ENCODE data around the gene PGF.
A peak's percentile ranks its signal among the peaks of the same experiment; 100 is the strongest.

Gene PGF

GRCh38 chr14:74979442-74980397 is 24.3 kb upstream of the PGF start:
- ChIA-PET POLR2A (interaction anchor here (0.7 to 2.3 kb wide), 6 partner anchors 9 to 26 kb away, joined by 3 to 8 read pairs (median 4); partner anchors contain the start of gene EIF2B2), CTCF (interaction anchor here (0.8 to 1.9 kb wide), 3 partner anchors 15 to 45 kb away, joined by 3 to 13 read pairs (median 3); no protein-coding TSS in a partner anchor)
- TF ChIP-seq BHLHE40 (IDR thresholded peaks at IDR 0.05; ENCODE audit: borderline replicate concordance) (no peak), LEF1 (IDR thresholded peaks at IDR 0.05; ENCODE audit: borderline replicate concordance) (no peak), SUZ12 (IDR thresholded peaks at IDR 0.05) (no peak), CTBP1 (IDR thresholded peaks at IDR 0.05; ENCODE audit: borderline replicate concordance) (no peak), NFRKB (IDR thresholded peaks at IDR 0.05) (no peak), FOXA1 (IDR thresholded peaks at IDR 0.05) (no peak), TARDBP (IDR thresholded peaks at IDR 0.05) (no peak), SP1 (IDR thresholded peaks at IDR 0.05) (no peak), ARNT (IDR thresholded peaks at IDR 0.05) (no peak), L3MBTL2 (conservative IDR thresholded peaks at IDR 0.05) (no peak), ZNF384 (IDR thresholded peaks at IDR 0.05) (no peak), FOXM1 (IDR thresholded peaks at IDR 0.05; ENCODE audit: borderline replicate concordance) (no peak)
- TF ChIP-seq, protein P1, sequence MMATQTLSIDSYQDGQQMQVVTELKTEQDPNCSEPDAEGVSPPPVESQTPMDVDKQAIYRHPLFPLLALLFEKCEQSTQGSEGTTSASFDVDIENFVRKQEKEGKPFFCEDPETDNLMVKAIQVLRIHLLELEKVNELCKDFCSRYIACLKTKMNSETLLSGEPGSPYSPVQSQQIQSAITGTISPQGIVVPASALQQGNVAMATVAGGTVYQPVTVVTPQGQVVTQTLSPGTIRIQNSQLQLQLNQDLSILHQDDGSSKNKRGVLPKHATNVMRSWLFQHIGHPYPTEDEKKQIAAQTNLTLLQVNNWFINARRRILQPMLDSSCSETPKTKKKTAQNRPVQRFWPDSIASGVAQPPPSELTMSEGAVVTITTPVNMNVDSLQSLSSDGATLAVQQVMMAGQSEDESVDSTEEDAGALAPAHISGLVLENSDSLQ (IDR thresholded peaks at IDR 0.05): no peak
- peak; percentile 27 for DNase-seq (ENCODE audit: extremely low spot score)

DNA sequence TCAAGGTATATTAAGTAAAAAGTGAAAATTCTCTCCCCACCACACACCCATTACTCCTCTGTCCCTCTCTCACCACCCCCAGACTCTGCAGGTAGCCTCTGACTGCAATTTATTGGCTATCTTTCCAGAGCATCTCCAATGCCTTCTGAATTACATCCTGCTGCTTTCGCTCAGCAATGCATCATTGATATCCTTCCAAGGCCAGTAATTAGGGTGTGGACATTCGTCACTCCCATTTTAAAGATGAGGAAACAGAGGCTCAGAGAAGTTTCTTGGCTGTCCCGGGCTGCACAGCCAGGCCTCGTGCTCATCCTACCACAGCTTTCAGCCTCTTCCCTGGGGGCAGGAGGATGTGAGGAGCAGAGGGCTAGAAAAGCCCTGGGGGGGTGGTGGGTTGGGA is 23.6 kb upstream of the PGF start:
- no peak for TF ChIP-seq FOXM1 (IDR thresholded peaks at IDR 0.05; ENCODE audit: borderline replicate concordance)
- TF ChIP-seq L3MBTL2 (conservative IDR thresholded peaks at IDR 0.05): no peak
- TF ChIP-seq SUZ12 (IDR thresholded peaks at IDR 0.05): no peak
- TF ChIP-seq ARNT (IDR thresholded peaks at IDR 0.05): no peak
- TF ChIP-seq BHLHE40 (IDR thresholded peaks at IDR 0.05; ENCODE audit: borderline replicate concordance): no peak
- no peak for TF ChIP-seq LEF1 (IDR thresholded peaks at IDR 0.05; ENCODE audit: borderline replicate concordance)
- TF ChIP-seq FOXK2 (IDR thresholded peaks at IDR 0.05): no peak
- TF ChIP-seq HDGF (IDR thresholded peaks at IDR 0.05; ENCODE audit: borderline replicate concordance): no peak
- DNase-seq (ENCODE audit: extremely low spot score): no peak
- ChIA-PET CTCF (interaction anchor here (0.9 to 1.9 kb wide), 2 partner anchors 34 to 118 kb away, joined by 3 to 13 read pairs; no protein-coding TSS in a partner anchor), POLR2A (interaction anchor here (0.7 to 2.3 kb wide), 4 partner anchors 12 to 25 kb away, joined by 3 to 6 read pairs (median 4); partner anchors contain the start of gene PGF)

GRCh38 chr14:74978416-74978947 is 23.1 kb upstream of the PGF start:
- CTCF ChIA-PET: interaction anchor here (0.9 to 1.9 kb wide), 3 partner anchors 32 to 117 kb away, joined by 3 to 13 read pairs (median 3); no protein-coding TSS in a partner anchor
- TF ChIP-seq FOXM1 (IDR thresholded peaks at IDR 0.05; ENCODE audit: borderline replicate concordance) (no peak), CTBP1 (IDR thresholded peaks at IDR 0.05; ENCODE audit: borderline replicate concordance) (no peak), TARDBP (IDR thresholded peaks at IDR 0.05) (no peak), BHLHE40 (IDR thresholded peaks at IDR 0.05; ENCODE audit: borderline replicate concordance) (no peak), NFRKB (IDR thresholded peaks at IDR 0.05) (no peak), L3MBTL2 (conservative IDR thresholded peaks at IDR 0.05) (no peak), ARNT (IDR thresholded peaks at IDR 0.05) (no peak), HDGF (IDR thresholded peaks at IDR 0.05; ENCODE audit: borderline replicate concordance) (no peak), ELF4 (IDR thresholded peaks at IDR 0.05) (no peak), FOXA1 (IDR thresholded peaks at IDR 0.05) (no peak), SUZ12 (IDR thresholded peaks at IDR 0.05) (no peak), LEF1 (IDR thresholded peaks at IDR 0.05; ENCODE audit: borderline replicate concordance) (no peak), FOXK2 (IDR thresholded peaks at IDR 0.05) (no peak), ZNF384 (IDR thresholded peaks at IDR 0.05) (no peak), SP1 (IDR thresholded peaks at IDR 0.05) (no peak)
- TF ChIP-seq, protein P1 (IDR thresholded peaks at IDR 0.05): no peak
- peak; percentile 26 for DNase-seq (ENCODE audit: extremely low spot score)
- POLR2A ChIA-PET: interaction anchor here (0.7 to 2.3 kb wide), 5 partner anchors 11 to 91 kb away, joined by 3 to 6 read pairs (median 3); partner anchors contain the start of genes PGF and ZC2HC1C

GRCh38 chr14:74977901-74978385 is 22.5 kb upstream of the PGF start:
- CTCF ChIA-PET: interaction anchor here (0.9 to 1.0 kb wide), 2 partner anchors 31 to 117 kb away, joined by 3 read pairs; no protein-coding TSS in a partner anchor
- no peak for TF ChIP-seq HDGF (IDR thresholded peaks at IDR 0.05; ENCODE audit: borderline replicate concordance)
- no peak for TF ChIP-seq L3MBTL2 (conservative IDR thresholded peaks at IDR 0.05)
- peak; percentile 4 for DNase-seq (ENCODE audit: extremely low spot score)
- POLR2A ChIA-PET: interaction anchor here (1.0 to 2.3 kb wide), 4 partner anchors 11 to 92 kb away, joined by 3 to 6 read pairs (median 4); partner anchors contain the start of genes PGF and ZC2HC1C

GRCh38 chr14:74977164-74977900 is 21.9 kb upstream of the PGF start:
- ChIA-PET POLR2A (interaction anchor here (1.0 kb wide), 1 partner anchor 92 kb away, joined by 3 read pairs; the partner anchor contains the start of gene ZC2HC1C), CTCF (no interaction called here)
- TF ChIP-seq L3MBTL2 (conservative IDR thresholded peaks at IDR 0.05): no peak
- TF ChIP-seq ZNF384 (IDR thresholded peaks at IDR 0.05): no peak
- TF ChIP-seq FOXA1 (IDR thresholded peaks at IDR 0.05): no peak
- no peak for TF ChIP-seq ELF4 (IDR thresholded peaks at IDR 0.05)
- no peak for TF ChIP-seq TARDBP (IDR thresholded peaks at IDR 0.05)
- TF ChIP-seq ARNT (IDR thresholded peaks at IDR 0.05): no peak
- TF ChIP-seq SUZ12 (IDR thresholded peaks at IDR 0.05): no peak
- TF ChIP-seq, protein P1 (IDR thresholded peaks at IDR 0.05): no peak
- TF ChIP-seq CTBP1 (IDR thresholded peaks at IDR 0.05; ENCODE audit: borderline replicate concordance): no peak
- no peak for TF ChIP-seq LEF1 (IDR thresholded peaks at IDR 0.05; ENCODE audit: borderline replicate concordance)
- no peak for TF ChIP-seq FOXK2 (IDR thresholded peaks at IDR 0.05)
- no peak for TF ChIP-seq SP1 (IDR thresholded peaks at IDR 0.05)
- no peak for TF ChIP-seq HDGF (IDR thresholded peaks at IDR 0.05; ENCODE audit: borderline replicate concordance)
- no peak for TF ChIP-seq NFRKB (IDR thresholded peaks at IDR 0.05)
- no peak for TF ChIP-seq BHLHE40 (IDR thresholded peaks at IDR 0.05; ENCODE audit: borderline replicate concordance)
- peak; percentile 3 for DNase-seq (ENCODE audit: extremely low spot score)
